ENCODE data around the gene SLC49A4.

DNA sequence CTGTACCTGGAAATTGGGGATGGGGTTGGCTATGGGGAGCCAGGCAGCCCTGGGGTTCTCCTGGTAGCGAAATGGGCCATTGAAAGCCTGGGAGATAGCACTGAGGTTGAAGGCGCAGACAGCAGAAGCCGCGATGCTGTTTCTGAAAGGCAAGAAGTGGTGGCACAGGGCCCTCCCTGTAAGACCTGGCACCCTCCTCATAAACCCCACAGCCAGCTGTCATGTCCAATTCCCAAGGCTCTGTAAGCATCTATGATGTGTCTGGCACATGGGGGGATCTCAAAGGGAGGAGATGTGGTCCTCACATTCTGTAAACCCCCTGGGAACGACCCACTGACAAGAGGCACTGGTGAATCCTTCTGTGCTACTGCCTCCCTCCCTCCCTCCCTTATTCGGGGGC, 128.7 kb downstream of the SLC49A4 start:
- no peak for TF ChIP-seq POLR2A (IDR thresholded peaks at IDR 0.05)
- TF ChIP-seq, protein P1, sequence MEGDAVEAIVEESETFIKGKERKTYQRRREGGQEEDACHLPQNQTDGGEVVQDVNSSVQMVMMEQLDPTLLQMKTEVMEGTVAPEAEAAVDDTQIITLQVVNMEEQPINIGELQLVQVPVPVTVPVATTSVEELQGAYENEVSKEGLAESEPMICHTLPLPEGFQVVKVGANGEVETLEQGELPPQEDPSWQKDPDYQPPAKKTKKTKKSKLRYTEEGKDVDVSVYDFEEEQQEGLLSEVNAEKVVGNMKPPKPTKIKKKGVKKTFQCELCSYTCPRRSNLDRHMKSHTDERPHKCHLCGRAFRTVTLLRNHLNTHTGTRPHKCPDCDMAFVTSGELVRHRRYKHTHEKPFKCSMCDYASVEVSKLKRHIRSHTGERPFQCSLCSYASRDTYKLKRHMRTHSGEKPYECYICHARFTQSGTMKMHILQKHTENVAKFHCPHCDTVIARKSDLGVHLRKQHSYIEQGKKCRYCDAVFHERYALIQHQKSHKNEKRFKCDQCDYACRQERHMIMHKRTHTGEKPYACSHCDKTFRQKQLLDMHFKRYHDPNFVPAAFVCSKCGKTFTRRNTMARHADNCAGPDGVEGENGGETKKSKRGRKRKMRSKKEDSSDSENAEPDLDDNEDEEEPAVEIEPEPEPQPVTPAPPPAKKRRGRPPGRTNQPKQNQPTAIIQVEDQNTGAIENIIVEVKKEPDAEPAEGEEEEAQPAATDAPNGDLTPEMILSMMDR (IDR thresholded peaks at IDR 0.05): no peak

All from testis (tissue), 2 donors.